T-cell (primary cell): Measurements from ENCODE around the gene MSH5. TPM values are rescaled to one million over a fixed set of nuclear protein-coding genes. Genes with fewer than 3 reads are reported as not detected.
A peak's percentile ranks its signal among the peaks of the same experiment; 100 is the strongest.

Source experiments
- ATAC-seq, 4 experiments: fragments of 200-7000 bp in 3 of 4; fragments of 150-1000 bp in 1 of 4; cut with Tn5 transposase; replicated peaks in 1 of 4; 1 replicate in 3 of 4; 2 replicates in 1 of 4; pipeline ENCODE4 v1.10.0; 2021; ENCODE audit warnings: moderate library complexity in 3 of 4, mild to moderate bottlenecking in 2 of 4, moderate number of reproducible peaks in 1 of 4
- CTCF ChIA-PET, 2 donors: fragments of 300-600 bp; sonication (Branson Sonifier 250); formaldehyde crosslinking; loops; one replicate each; lab custom pipeline; 2022; ENCODE audit warnings: antibody characterized with exemption in 2 of 2; lab: Charles Lee
- POLR2A ChIA-PET, 2 donors: fragments of 300-600 bp; sonication (Branson Sonifier 250); formaldehyde crosslinking; loops; one replicate each; lab custom pipeline; 2022; ENCODE audit warnings: antibody characterized with exemption in 2 of 2; lab: Charles Lee
- DNase-seq, 35 experiments: peaks; one replicate each; pipeline versions ENCODE4 v3.0.0 to v3.0.0-alpha.2; 2013 to 2023
- H3K27ac ChIP-seq: one replicate; pipeline ENCODE4 v1.5.1; 2013; ENCODE audit warnings: low read length
- H3K27me3 ChIP-seq, 2 experiments: replicated peaks in 1 of 2; 1 replicate in 1 of 2; 2 replicates in 1 of 2; pipeline versions ENCODE4 v1.6.1 to v1.7.0; 2013; ENCODE audit warnings: low read length in 1 of 2, mixed read lengths in 1 of 2; ENCODE audit not compliant: control insufficient read depth in 2 of 2, insufficient read depth in 2 of 2; ENCODE audit errors: extremely low read depth in 1 of 2
- H3K36me3 ChIP-seq, 2 donors: 1 replicate in 1 of 2; 2 replicates in 1 of 2; pipeline versions ENCODE4 v1.6.1 to v1.7.0; 2013; ENCODE audit warnings: low read length in 1 of 2; ENCODE audit not compliant: control insufficient read depth in 2 of 2, insufficient read depth in 1 of 2; ENCODE audit errors: extremely low read depth in 1 of 2
- H3K4me1 ChIP-seq, 2 experiments: 1 replicate in 1 of 2; 2 replicates in 1 of 2; pipeline versions ENCODE4 v1.6.1 to v1.7.0; 2013; ENCODE audit warnings: low read length in 2 of 2, mixed read lengths in 1 of 2; ENCODE audit not compliant: insufficient read depth in 2 of 2, control insufficient read depth in 1 of 2; ENCODE audit errors: extremely low read depth in 1 of 2
- H3K4me3 ChIP-seq, 2 donors: 1 replicate in 1 of 2; 2 replicates in 1 of 2; pipeline versions ENCODE4 v1.5.1 to v1.7.0; 2013; ENCODE audit warnings: mild to moderate bottlenecking in 2 of 2, low read length in 1 of 2, moderate library complexity in 1 of 2; ENCODE audit not compliant: control insufficient read depth in 1 of 2; ENCODE audit errors: extremely low read depth in 1 of 2
- H3K9me3 ChIP-seq: 2 replicates; pipeline ENCODE4 v1.7.0; 2013
- H3K27ac Mint-ChIP-seq, 2 donors: one replicate each; pipeline ENCODE4 v1.8.0; 2020 to 2021; ENCODE audit warnings: mild to moderate bottlenecking in 2 of 2, mixed read lengths in 2 of 2
- H3K27me3 Mint-ChIP-seq, 2 donors: one replicate each; pipeline ENCODE4 v1.8.0; 2021 to 2022; ENCODE audit warnings: mixed read lengths in 2 of 2
- H3K36me3 Mint-ChIP-seq: one replicate; pipeline ENCODE4 v1.8.0; 2021; ENCODE audit warnings: mixed read lengths
- H3K4me1 Mint-ChIP-seq, 3 donors: one replicate each; pipeline ENCODE4 v1.8.0; 2020 to 2022; ENCODE audit warnings: mixed read lengths in 3 of 3, mild to moderate bottlenecking in 1 of 3
- H3K4me3 Mint-ChIP-seq, 3 donors: one replicate each; pipeline ENCODE4 v1.8.0; 2020 to 2022; ENCODE audit warnings: mild to moderate bottlenecking in 3 of 3, mixed read lengths in 3 of 3, moderate library complexity in 3 of 3
- H3K9me3 Mint-ChIP-seq, 3 donors: one replicate each; pipeline ENCODE4 v1.8.0; 2020 to 2022; ENCODE audit warnings: mixed read lengths in 3 of 3
- WGBS: methylation state at CpG from one replicate; pipeline ENCODE4 v1.1.5; 2013; ENCODE audit warnings: missing lambda C conversion rate; ENCODE audit not compliant: insufficient coverage; 5-methylcytosine and 5-hydroxymethylcytosine counted together
- total RNA-seq, 35 experiments: library from RNA in 6 of 35; stranded (reverse) in 6 of 35; fragments of 120-200 nt in 1 of 35; gene quantifications; one replicate each; pipeline versions ENCODE4 v1.2.1 to v1.2.4 and lab custom pipeline; 2013 to 2026

The MSH5 gene
- total RNA-seq, 5 donors from 2014 or later (not counting 1 experiment from before 2014, with no cell fraction given), result 13.7 to 22.4 (median 14.4) TPM

DNA sequence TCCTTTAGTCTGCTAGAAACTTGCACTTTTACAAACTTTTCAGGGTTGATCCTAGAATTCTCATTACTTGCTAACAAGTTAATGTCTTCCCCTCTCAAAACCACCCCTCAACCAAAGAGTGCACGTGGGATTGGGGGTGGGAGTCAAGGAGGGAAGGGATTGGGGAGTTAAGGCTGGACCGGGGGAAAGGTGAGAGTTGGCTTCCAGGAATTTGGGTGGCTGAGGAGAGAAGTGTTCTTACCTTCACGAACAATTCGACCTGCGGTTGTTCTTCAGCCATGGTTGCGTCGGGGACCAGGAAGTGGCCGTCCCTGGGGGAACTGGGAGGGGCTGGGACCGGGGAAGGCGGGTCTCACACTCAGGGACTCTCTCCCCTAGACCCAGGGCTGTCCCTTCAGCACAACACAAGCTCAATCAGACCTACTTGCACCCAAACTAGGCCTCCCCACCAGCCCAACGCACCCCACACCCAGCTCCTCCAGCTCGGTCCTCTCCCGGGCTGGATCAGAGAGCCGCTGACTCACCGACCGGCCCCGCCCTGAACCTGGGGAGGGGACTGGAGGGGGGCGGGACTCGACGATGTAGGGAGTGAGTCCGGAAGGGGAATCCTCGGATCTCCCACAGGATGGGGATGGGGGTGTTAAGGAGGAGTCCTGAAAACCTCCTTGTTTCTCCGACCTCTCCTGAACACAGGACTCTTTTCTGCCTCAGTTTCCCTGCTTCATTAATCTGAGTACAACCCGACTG lies 3.6 kb upstream of the MSH5 start, which contains the start of gene CLIC1:
Gene CLIC1, minus strand, starts transcription at position 510 of the 747 bp plus-strand sequence. Its CDS starts 230 bp downstream, at position 280.
- peaks cover 73 to 83% (median 77%) of the 10 kb centered on the region in 3 donors for H3K4me1 Mint-ChIP-seq
- Histone ChIP-seq H3K27me3 (no peaks in the 10 kb centered on the region), H3K4me3 (peak within 1 kb of the TSS; percentile 85 to 90), H3K9me3 (no peaks in the 10 kb centered on the region), H3K4me1 (peaks cover 45 to 70% of the 10 kb centered on the region in 2 experiments), H3K27ac (peak within 1 kb of the TSS; percentile 81), H3K36me3 (peaks cover 4 to 30% of the 10 kb centered on the region in 2 donors)
- no peaks in the 10 kb centered on the region for H3K27me3 Mint-ChIP-seq
- ATAC-seq (peak; percentile 6 to 23 (median 16)), DNase-seq (peak in 32 of 35 experiments; percentile 7 to 79 (median 46))
- ChIA-PET CTCF (interaction anchor here in 1 of 2 donors (1.0 to 1.7 kb wide), 3 partner anchors 8 to 94 kb away, joined by 4 to 9 read pairs (median 5); no protein-coding TSS in a partner anchor), POLR2A (interaction anchor here in 1 of 2 donors (0.5 kb wide), 1 partner anchor 74 kb away, joined by 5 read pairs; no protein-coding TSS in a partner anchor)
- peaks cover 19% of the 10 kb centered on the region for H3K36me3 Mint-ChIP-seq
- no peaks in the 10 kb centered on the region for H3K9me3 Mint-ChIP-seq
- peak within 1 kb of the TSS; percentile 95 to 97 for H3K27ac Mint-ChIP-seq
- H3K4me3 Mint-ChIP-seq, result peak within 1 kb of the TSS; percentile 91 to 95 (median 92)
- 0% methylated on average over 6 of the region's 24 CpGs for WGBS

- Histone ChIP-seq H3K9me3 (no peaks in the 10 kb centered on the region), H3K36me3 (peaks cover 4 to 24% of the 10 kb centered on the region in 2 donors), H3K4me1 (peaks cover 45 to 70% of the 10 kb centered on the region in 2 experiments), H3K27me3 (no peaks in the 10 kb centered on the region), H3K27ac (peak overlapping the region; percentile 81), H3K4me3 (peak overlapping the region; percentile 85 to 90)
- CTCF ChIA-PET, result interaction anchor here (0.6 to 1.7 kb wide), 5 partner anchors 7 to 93 kb away, joined by 3 to 9 read pairs (median 5); no protein-coding TSS in a partner anchor
- Mint-ChIP-seq H3K4me1 (peaks cover 73 to 83% (median 75%) of the 10 kb centered on the region in 3 donors), H3K4me3 (peak overlapping the region; percentile 91 to 95 (median 92)), H3K27me3 (no peaks in the 10 kb centered on the region), H3K27ac (peak overlapping the region; percentile 95 to 97), H3K36me3 (peaks cover 19% of the 10 kb centered on the region), H3K9me3 (no peaks in the 10 kb centered on the region)
- WGBS, result 0% methylated on average over 2 of the region's 10 CpGs
- POLR2A ChIA-PET, result interaction anchor here in 1 of 2 donors (0.5 kb wide), 1 partner anchor 74 kb away, joined by 5 read pairs; no protein-coding TSS in a partner anchor
- DNase-seq, result no peak
- no peak for ATAC-seq
These were observed 3.0 kb upstream of the MSH5 start for GRCh38 chr6:31736768-31737314.

DNA sequence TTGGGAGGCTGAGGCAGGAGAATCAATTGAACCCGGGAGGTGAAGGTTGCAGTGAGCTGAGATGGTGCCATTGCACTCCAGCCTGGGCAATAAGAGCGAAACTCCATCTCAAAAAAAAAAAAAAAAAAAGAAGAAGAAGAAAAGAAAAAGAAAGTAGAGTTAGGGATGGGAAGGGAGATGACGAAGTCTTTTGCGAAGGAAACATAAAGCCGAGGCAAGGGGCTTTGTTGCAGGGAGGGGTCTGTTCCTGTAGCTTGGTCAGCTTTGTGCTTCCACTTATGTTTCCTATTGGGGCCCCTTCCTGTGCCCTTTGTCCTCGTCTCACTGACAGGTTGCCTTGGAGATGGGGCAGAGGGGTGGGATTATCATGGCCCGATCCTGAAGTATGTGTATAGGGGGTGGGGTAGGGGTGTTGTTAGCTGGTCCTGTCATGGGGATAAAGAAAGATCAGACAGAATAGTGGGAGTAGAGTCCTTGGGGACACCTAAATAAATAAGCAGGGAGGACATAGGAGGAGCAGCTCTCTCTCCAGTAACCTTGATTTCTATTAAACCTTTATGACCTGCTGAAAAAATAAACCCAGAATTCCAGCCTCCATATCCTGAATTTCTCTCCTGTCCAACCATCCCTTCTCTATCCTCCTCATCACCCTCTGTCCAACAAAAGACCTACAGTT lies 2.4 kb upstream of the MSH5 start:
- H3K4me1 ChIP-seq, result peaks cover 45 to 69% of the 10 kb centered on the region in 2 experiments
- peaks cover 15% of the 10 kb centered on the region for H3K36me3 Mint-ChIP-seq
- POLR2A ChIA-PET, result interaction anchor here in 1 of 2 donors (0.6 to 1.4 kb wide), 4 partner anchors 34 to 392 kb away, joined by 3 to 4 read pairs (median 3); partner anchors contain the start of gene ABHD16A

GRCh38 chr6:31737991-31738979 lies 1.5 kb upstream of the MSH5 start:
- Histone ChIP-seq H3K36me3 (peaks cover 4 to 11% of the 10 kb centered on the region in 2 donors), H3K4me1 (peaks cover 45 to 68% of the 10 kb centered on the region in 2 experiments), H3K4me3 (peak overlapping the region; percentile 14 to 60), H3K9me3 (no peaks in the 10 kb centered on the region), H3K27me3 (no peaks in the 10 kb centered on the region), H3K27ac (peak overlapping the region; percentile 81)
- Mint-ChIP-seq H3K36me3 (peaks cover 17% of the 10 kb centered on the region), H3K27me3 (no peaks in the 10 kb centered on the region), H3K4me3 (peak overlapping the region; percentile 91 to 95 (median 92)), H3K4me1 (peaks cover 70 to 78% (median 75%) of the 10 kb centered on the region in 3 donors), H3K27ac (peak overlapping the region; percentile 73 to 95), H3K9me3 (no peaks in the 10 kb centered on the region)
- POLR2A ChIA-PET, result interaction anchor here in 1 of 2 donors (0.5 to 1.4 kb wide), 5 partner anchors 35 to 391 kb away, joined by 3 to 4 read pairs (median 3); partner anchors contain the start of gene ABHD16A
- WGBS, result 0% methylated on average over 3 of the region's 6 CpGs
- ATAC-seq (peak; percentile 23 to 55 (median 34)), DNase-seq (peak in 34 of 35 experiments; percentile 36 to 89 (median 64))
- CTCF ChIA-PET, result interaction anchor here (0.6 to 3.1 kb wide), 12 partner anchors 9 to 164 kb away, joined by 3 to 18 read pairs (median 6); partner anchors contain the start of genes DDAH2 (in 1 of the 2), HSPA1B (in 1 of the 2), LSM2 (in 1 of the 2) and NEU1 (in 1 of the 2)

More for the DNA sequence above, 2.4 kb upstream of the MSH5 start:
- 21% methylated on average over 5 of the region's 7 CpGs for WGBS
- Histone ChIP-seq H3K27me3 (no peaks in the 10 kb centered on the region), H3K9me3 (no peaks in the 10 kb centered on the region), H3K4me3 (peak overlapping the region; percentile 14 to 60), H3K27ac (peak overlapping the region; percentile 81), H3K36me3 (peaks cover 4 to 18% of the 10 kb centered on the region in 2 donors)
- H3K27me3 Mint-ChIP-seq, result no peaks in the 10 kb centered on the region
- H3K4me3 Mint-ChIP-seq, result peak overlapping the region; percentile 91 to 95 (median 92)
- peak in 1 of 35 experiments; percentile 32 for DNase-seq
- H3K4me1 Mint-ChIP-seq, result peaks cover 70 to 81% (median 75%) of the 10 kb centered on the region in 3 donors
- peak overlapping the region; percentile 73 to 95 for H3K27ac Mint-ChIP-seq
- H3K9me3 Mint-ChIP-seq, result no peaks in the 10 kb centered on the region
- ATAC-seq, result no peak
- CTCF ChIA-PET, result interaction anchor here (0.6 to 3.1 kb wide), 13 partner anchors 8 to 163 kb away, joined by 3 to 18 read pairs (median 7); partner anchors contain the start of genes DDAH2 (in 1 of the 2), HSPA1B (in 1 of the 2), LSM2 (in 1 of the 2) and NEU1 (in 1 of the 2)
